Measurements from ENCODE around the gene SYNE2. TPM values are rescaled to one million over a fixed set of nuclear protein-coding genes. Genes with fewer than 3 reads are reported as not detected.

Gene SYNE2
- polyA plus RNA-seq, 1 donor from 2014 or later: 82.3 TPM

GRCh38 chr14:64064447-64064846 is 211.6 kb downstream of the SYNE2 start:
- H3K4me3 ChIP-seq (ENCODE audit: low read length): no peak overlapping the region
- H4K20me1 ChIP-seq (ENCODE audit: insufficient read depth): no peaks in the 10 kb centered on the region
- H3K27me3 ChIP-seq (ENCODE audit: insufficient read depth, low read depth, low read length): no peaks in the 10 kb centered on the region
- TF ChIP-seq EZH2 (IDR thresholded peaks at IDR 0.05; ENCODE audit: borderline replicate concordance, insufficient read depth, low read length, poor library complexity, severe bottlenecking) (no peak), POLR2AphosphoS5 (IDR thresholded peaks at IDR 0.05) (no peak), MXI1 (conservative IDR thresholded peaks at IDR 0.05; ENCODE audit: poor library complexity, severe bottlenecking) (no peak), RAD21 (conservative IDR thresholded peaks at IDR 0.05) (no peak), TAF1 (IDR thresholded peaks at IDR 0.05; ENCODE audit: low read depth) (no peak), REST (IDR thresholded peaks at IDR 0.05; ENCODE audit: borderline replicate concordance) (no peak), SMC3 (conservative IDR thresholded peaks at IDR 0.05; ENCODE audit: poor library complexity) (no peak), CTCF (IDR thresholded peaks at IDR 0.05; ENCODE audit: poor library complexity, severe bottlenecking) (no peak)
- no peaks in the 10 kb centered on the region for H3K36me3 ChIP-seq (ENCODE audit: insufficient read depth, low read length)
- H3K4me2 ChIP-seq (ENCODE audit: low read length): no peak overlapping the region
- H3K27ac ChIP-seq (ENCODE audit: low read length): no peak overlapping the region
- no peaks in the 10 kb centered on the region for H3K9me3 ChIP-seq (ENCODE audit: low read length)
- H3F3A ChIP-seq (ENCODE audit: insufficient read depth, low read length, poor library complexity, severe bottlenecking): no peaks in the 10 kb centered on the region
- no peaks in the 10 kb centered on the region for H3K9me2 ChIP-seq (ENCODE audit: insufficient read depth, low read length)
- no peaks in the 10 kb centered on the region for H3K79me2 ChIP-seq (replicated peaks; ENCODE audit: insufficient read depth, low read length)
- H3K9ac ChIP-seq (ENCODE audit: low read length): no peak overlapping the region
- H2AFZ ChIP-seq (ENCODE audit: low read depth, low read length): no peak overlapping the region

GRCh38 chr14:64069634-64070359 is 217.0 kb downstream of the SYNE2 start:
- Histone ChIP-seq H3K4me2 (ENCODE audit: low read length) (no peak overlapping the region), H3K79me2 (replicated peaks; ENCODE audit: insufficient read depth, low read length) (no peaks in the 10 kb centered on the region), H2AFZ (ENCODE audit: low read depth, low read length) (no peak overlapping the region), H3K27ac (ENCODE audit: low read length) (no peak overlapping the region), H3F3A (ENCODE audit: insufficient read depth, low read length, poor library complexity, severe bottlenecking) (no peaks in the 10 kb centered on the region), H3K27me3 (ENCODE audit: insufficient read depth, low read depth, low read length) (no peaks in the 10 kb centered on the region), H3K9me2 (ENCODE audit: insufficient read depth, low read length) (no peaks in the 10 kb centered on the region), H3K9me3 (ENCODE audit: low read length) (no peaks in the 10 kb centered on the region), H3K36me3 (ENCODE audit: insufficient read depth, low read length) (peaks cover 6% of the 10 kb centered on the region), H3K4me3 (ENCODE audit: low read length) (no peak overlapping the region), H4K20me1 (ENCODE audit: insufficient read depth) (no peaks in the 10 kb centered on the region), H3K9ac (ENCODE audit: low read length) (no peak overlapping the region)
- no peak for TF ChIP-seq MXI1 (conservative IDR thresholded peaks at IDR 0.05; ENCODE audit: poor library complexity, severe bottlenecking)
- TF ChIP-seq POLR2AphosphoS5 (IDR thresholded peaks at IDR 0.05): no peak
- TF ChIP-seq SMC3 (conservative IDR thresholded peaks at IDR 0.05; ENCODE audit: poor library complexity): no peak
- TF ChIP-seq EP300 (conservative IDR thresholded peaks at IDR 0.05; ENCODE audit: poor library complexity, severe bottlenecking): no peak
- TF ChIP-seq TAF1 (IDR thresholded peaks at IDR 0.05; ENCODE audit: low read depth): no peak
- TF ChIP-seq REST (IDR thresholded peaks at IDR 0.05; ENCODE audit: borderline replicate concordance): no peak
- TF ChIP-seq EZH2 (IDR thresholded peaks at IDR 0.05; ENCODE audit: borderline replicate concordance, insufficient read depth, low read length, poor library complexity, severe bottlenecking): no peak
- TF ChIP-seq RAD21 (conservative IDR thresholded peaks at IDR 0.05): no peak
- no peak for TF ChIP-seq CTCF (IDR thresholded peaks at IDR 0.05; ENCODE audit: poor library complexity, severe bottlenecking)

Measured in neural cell (in vitro differentiated cells).